Immature natural killer cell (primary cell): ENCODE results near the gene TMC4. TPM values are rescaled to one million over a fixed set of nuclear protein-coding genes. Genes with fewer than 3 reads are reported as not detected.
A peak's percentile ranks its signal among the peaks of the same experiment; 100 is the strongest.

Experiments
- DNase-seq, 3 donors: peaks; one replicate each; pipeline ENCODE4 v3.0.0; 2022; ENCODE audit warnings: mixed read lengths in 1 of 3
- H3K27ac Mint-ChIP-seq, 6 donors: one replicate each; pipeline ENCODE4 v1.8.0; 2020; ENCODE audit warnings: mixed read lengths in 6 of 6, mild to moderate bottlenecking in 5 of 6, inconsistent platforms in 4 of 6, moderate library complexity in 3 of 6
- H3K27me3 Mint-ChIP-seq, 3 donors: one replicate each; pipeline ENCODE4 v1.8.0; 2020 to 2021; ENCODE audit warnings: low read depth in 3 of 3, mild to moderate bottlenecking in 3 of 3, mixed read lengths in 3 of 3, moderate library complexity in 3 of 3, inconsistent platforms in 1 of 3
- H3K36me3 Mint-ChIP-seq, 3 donors: one replicate each; pipeline ENCODE4 v1.8.0; 2020; ENCODE audit warnings: mixed read lengths in 3 of 3, inconsistent platforms in 2 of 3, mild to moderate bottlenecking in 2 of 3
- H3K4me1 Mint-ChIP-seq, 2 donors: one replicate each; pipeline ENCODE4 v1.8.0; 2020; ENCODE audit warnings: inconsistent platforms in 2 of 2, mild to moderate bottlenecking in 2 of 2, mixed read lengths in 2 of 2, moderate library complexity in 1 of 2
- H3K4me3 Mint-ChIP-seq, 5 donors: one replicate each; pipeline ENCODE4 v1.8.0; 2020; ENCODE audit warnings: mild to moderate bottlenecking in 5 of 5, mixed read lengths in 5 of 5, inconsistent platforms in 3 of 5, moderate library complexity in 3 of 5
- H3K9me3 Mint-ChIP-seq, 6 donors: one replicate each; pipeline ENCODE4 v1.8.0; 2020; ENCODE audit warnings: mild to moderate bottlenecking in 6 of 6, mixed read lengths in 6 of 6, inconsistent platforms in 4 of 6, moderate library complexity in 3 of 6
- polyA plus RNA-seq, 3 donors: library from polyadenylated mRNA; unstranded; fragments of 300-500 nt; fragmentation: Illumina TruSeq; gene quantifications; one replicate each; pipeline ENCODE4 v1.2.3, GENCODE V29; 2021

The TMC4 gene
- polyA plus RNA-seq, 3 donors from 2014 or later: 0.93 to 3.3 (median 1.5) TPM

DNA sequence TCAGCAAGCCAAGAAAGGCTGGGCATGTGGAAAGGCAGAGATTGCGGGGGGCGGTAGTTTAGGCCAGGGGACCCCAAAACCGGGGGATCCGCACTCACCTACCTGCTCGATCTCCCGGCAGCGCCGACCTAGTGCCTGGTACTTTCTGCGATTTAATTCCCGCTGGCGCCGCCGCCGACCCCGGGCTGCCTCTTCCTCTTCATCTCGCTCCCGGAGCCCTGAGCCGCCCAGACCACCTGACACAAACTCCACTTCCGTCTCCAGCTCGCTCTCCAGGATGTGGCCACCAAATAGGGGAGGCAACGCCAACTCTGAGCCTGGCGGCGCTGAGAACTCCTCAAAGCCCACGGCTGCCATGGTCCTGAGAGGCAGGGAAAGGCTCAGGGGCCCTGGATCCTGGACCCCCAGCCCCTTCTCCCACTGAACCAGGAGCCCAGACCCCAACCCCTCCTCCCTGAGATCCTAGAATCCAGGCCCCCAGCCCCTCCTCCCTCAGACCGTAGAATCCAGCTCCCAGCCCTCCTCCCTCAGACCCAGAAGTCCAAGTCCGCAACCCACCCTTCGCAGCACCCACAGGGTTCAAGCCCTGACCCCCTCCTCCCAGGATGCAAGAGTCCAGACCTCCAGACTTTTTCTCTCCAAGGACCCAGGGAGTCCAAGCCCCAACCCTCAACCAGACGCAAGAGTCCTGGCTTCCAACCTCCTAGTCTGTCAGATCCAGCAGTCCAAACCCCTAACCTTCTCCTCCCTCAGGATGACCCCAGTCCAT is 58.4 kb downstream of the TMC4 start:
- H3K4me3 Mint-ChIP-seq: peak overlapping the region; percentile 88 to 98 (median 93)
- H3K9me3 Mint-ChIP-seq: no peaks in the 10 kb centered on the region
- peak overlapping the region; percentile 90 to 98 (median 91) for H3K27ac Mint-ChIP-seq
- peaks cover 7 to 8% (median 8%) of the 10 kb centered on the region in 3 donors for H3K36me3 Mint-ChIP-seq
- peaks cover 31 to 32% of the 10 kb centered on the region in 2 donors for H3K4me1 Mint-ChIP-seq
- peaks cover 5 to 10% (median 8%) of the 10 kb centered on the region in 3 donors for H3K27me3 Mint-ChIP-seq
- DNase-seq: peak; percentile 31 to 33 (median 33)

Other genes starting within 250 kb of the TMC4 start
- gene CACNG8, start 210.2 kb downstream of the TMC4 start, polyA plus RNA-seq: not detected
- not detected for gene CACNG6, start 181.5 kb downstream of the TMC4 start, polyA plus RNA-seq
- 1 to 10 TPM in 1 of 3 donors, not detected in 2; 1.1 TPM for gene VSTM1, start 109.3 kb downstream of the TMC4 start, polyA plus RNA-seq
- gene TARM1, start 91.8 kb downstream of the TMC4 start, polyA plus RNA-seq: not detected
- gene OSCAR, start 72.4 kb downstream of the TMC4 start, polyA plus RNA-seq: under 1 TPM in 2 of 3 donors, not detected in 1; 0.33 to 0.82 TPM
- gene NDUFA3, start 70.3 kb downstream of the TMC4 start, polyA plus RNA-seq: 100 to 1,000 TPM; 367 to 704 (median 506) TPM
- 10 to 100 TPM; 20.1 to 26.4 (median 20.6) TPM for gene TFPT, start 57.5 kb downstream of the TMC4 start, polyA plus RNA-seq
- gene PRPF31, start 57.4 kb downstream of the TMC4 start, polyA plus RNA-seq: 10 to 100 TPM; 61.0 to 81.0 (median 72.7) TPM
- gene CNOT3, start 35.4 kb downstream of the TMC4 start, polyA plus RNA-seq: 10 to 100 TPM in 1 of 3 donors, 1 to 10 TPM in 2; 2.8 to 13.3 (median 4.0) TPM
- gene LENG1, start 13.4 kb downstream of the TMC4 start, polyA plus RNA-seq: 10 to 100 TPM in 2 of 3 donors, 1 to 10 TPM in 1; 2.6 to 14.0 (median 13.5) TPM
- gene MBOAT7, start 16.4 kb upstream of the TMC4 start, polyA plus RNA-seq: 10 to 100 TPM in 2 of 3 donors, 1 to 10 TPM in 1; 8.8 to 17.8 (median 15.7) TPM
- gene TSEN34, start 18.1 kb upstream of the TMC4 start, polyA plus RNA-seq: 10 to 100 TPM; 26.6 to 36.4 (median 34.0) TPM
- 1,000 to 10,000 TPM in 1 of 3 donors, 100 to 1,000 TPM in 2; 436 to 1,067 (median 492) TPM for gene RPS9, start 27.7 kb upstream of the TMC4 start, polyA plus RNA-seq
- gene LILRB3, start 49.8 kb upstream of the TMC4 start, polyA plus RNA-seq: 1 to 10 TPM in 1 of 3 donors, under 1 TPM in 2; 0.21 to 2.7 (median 0.59) TPM
- under 1 TPM; 0.33 to 0.53 (median 0.39) TPM for gene LILRA6, start 69.6 kb upstream of the TMC4 start, polyA plus RNA-seq
- gene LILRB5, start 84.1 kb upstream of the TMC4 start, polyA plus RNA-seq: not detected
- gene LILRB2, start 108.0 kb upstream of the TMC4 start, polyA plus RNA-seq: under 1 TPM; 0.14 to 0.81 (median 0.31) TPM
- gene LILRA5, start 140.0 kb upstream of the TMC4 start, polyA plus RNA-seq: 1 to 10 TPM in 1 of 3 donors, under 1 TPM in 1, not detected in 1; 0.28 to 1.6 TPM
- 1 to 10 TPM; 2.3 to 6.6 (median 2.8) TPM for gene LILRA4, start 166.0 kb upstream of the TMC4 start, polyA plus RNA-seq
- gene LAIR1, start 191.8 kb upstream of the TMC4 start, polyA plus RNA-seq: 100 to 1,000 TPM in 2 of 3 donors, 10 to 100 TPM in 1; 86.9 to 247 (median 126) TPM
- 1 to 10 TPM in 1 of 3 donors, under 1 TPM in 1, not detected in 1; 0.48 to 1.5 TPM for gene TTYH1, start 242.3 kb upstream of the TMC4 start, polyA plus RNA-seq